ENCODE data around the gene CDRT15.

GRCh38 chr17:14196377-14196997 lies 40.2 kb downstream of the CDRT15 start:
- TF ChIP-seq CTCF (IDR thresholded peaks at IDR 0.05) (peak in 1 of 12 donors; percentile 10), POLR2A (IDR thresholded peaks at IDR 0.05) (no peak)

Data from heart left ventricle (tissue), 13 donors.